Tibial nerve (tissue), 3 donors: ENCODE data around the gene CHMP1B.

ENCODE experiments used
- CTCF ChIP-seq, 5 experiments: fragments of 200-600 bp in 3 of 5; fragments of 450-650 bp in 2 of 5; sonication (generic) in 3 of 5; IDR thresholded peaks; one replicate each; pipeline ENCODE4 v1.5.1; 2016 to 2019; ENCODE audit warnings: antibody characterized with exemption in 5 of 5, mild to moderate bottlenecking in 3 of 5, moderate library complexity in 2 of 5
- POLR2A ChIP-seq, 2 donors: fragments of 450-650 bp; IDR thresholded peaks; one replicate each; pipeline ENCODE4 v1.6.1; 2017; ENCODE audit warnings: antibody characterized with exemption in 2 of 2, mild to moderate bottlenecking in 2 of 2, moderate library complexity in 2 of 2

- TF ChIP-seq CTCF (IDR thresholded peaks at IDR 0.05) (no peak), POLR2A (IDR thresholded peaks at IDR 0.05) (no peak)
These were observed 13.3 kb downstream of the CHMP1B start for GRCh38 chr18:11864471-11864870.
